Islet precursor cell (in vitro differentiated cells): ENCODE measurements around the gene PARD6G.
"Not testable (repeated sequence)": the region's sequence is repeated elsewhere in the genome, so short reads cannot be mapped to it uniquely, and the experiment has no call there.

Experiments
- DNase-seq: peaks from one replicate; pipeline ENCODE4 v3.0.0-alpha.2; 2018

Gene PARD6G

DNA sequence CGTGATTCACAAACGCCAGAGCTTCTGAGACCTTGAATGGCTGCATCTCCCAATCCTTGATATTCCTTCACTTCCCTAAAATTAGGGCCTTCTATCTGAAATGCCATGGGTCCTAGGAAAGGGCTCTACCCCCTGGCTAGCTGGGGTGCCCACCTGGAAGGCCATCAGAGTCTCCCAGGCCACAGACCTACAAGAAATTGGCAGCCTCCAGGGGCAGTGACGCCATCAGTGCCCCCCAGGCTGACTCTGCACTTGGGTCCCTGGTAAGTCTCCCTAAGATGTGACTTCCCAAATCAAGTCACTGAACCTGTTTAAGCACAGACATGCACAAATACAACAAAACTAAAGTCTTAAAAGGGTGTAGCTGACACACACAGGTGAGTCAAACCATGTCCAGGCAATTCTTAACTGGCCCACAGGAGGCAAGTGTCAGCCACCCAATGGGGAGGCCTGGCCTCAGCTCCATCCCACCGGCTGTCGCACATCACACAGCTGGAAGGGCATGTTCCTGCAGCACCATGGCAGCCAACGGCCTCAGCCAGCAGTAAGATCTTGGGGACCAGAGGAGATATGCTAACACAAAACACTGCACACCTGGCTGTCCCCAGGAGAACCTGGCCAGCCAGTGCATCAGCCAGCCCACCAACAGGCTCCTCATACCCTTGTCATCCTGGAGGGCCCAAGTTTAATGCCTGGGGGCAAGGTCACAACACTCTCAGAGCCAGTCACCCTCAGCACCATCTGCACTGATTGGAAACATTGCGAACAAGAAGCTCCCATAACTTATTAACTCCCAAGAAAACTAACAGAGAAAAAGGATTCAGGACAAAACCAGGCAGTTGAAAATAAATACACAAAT lies 5.2 kb downstream of the PARD6G start:
- peak; percentile 46 for DNase-seq

DNA sequence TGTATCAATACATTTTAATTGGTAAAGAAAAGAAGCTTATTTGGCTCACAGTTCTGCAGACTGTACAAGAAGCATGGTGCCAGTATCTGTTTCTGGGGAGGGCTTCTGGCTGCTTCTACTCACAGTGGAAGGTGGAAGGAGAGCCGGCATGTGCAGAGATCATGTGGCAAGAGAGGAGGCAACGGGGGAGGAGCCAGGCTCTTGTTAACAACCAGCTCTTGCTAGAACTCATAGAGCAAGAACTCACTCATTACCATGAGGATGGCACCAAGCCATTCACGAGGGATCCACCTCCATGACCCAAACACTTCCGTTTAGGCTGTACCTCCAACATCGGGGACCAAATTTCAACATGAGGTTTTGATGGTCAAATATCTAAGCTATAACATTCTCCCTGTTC lies 7.5 kb downstream of the PARD6G start:
- no peak for DNase-seq

DNA sequence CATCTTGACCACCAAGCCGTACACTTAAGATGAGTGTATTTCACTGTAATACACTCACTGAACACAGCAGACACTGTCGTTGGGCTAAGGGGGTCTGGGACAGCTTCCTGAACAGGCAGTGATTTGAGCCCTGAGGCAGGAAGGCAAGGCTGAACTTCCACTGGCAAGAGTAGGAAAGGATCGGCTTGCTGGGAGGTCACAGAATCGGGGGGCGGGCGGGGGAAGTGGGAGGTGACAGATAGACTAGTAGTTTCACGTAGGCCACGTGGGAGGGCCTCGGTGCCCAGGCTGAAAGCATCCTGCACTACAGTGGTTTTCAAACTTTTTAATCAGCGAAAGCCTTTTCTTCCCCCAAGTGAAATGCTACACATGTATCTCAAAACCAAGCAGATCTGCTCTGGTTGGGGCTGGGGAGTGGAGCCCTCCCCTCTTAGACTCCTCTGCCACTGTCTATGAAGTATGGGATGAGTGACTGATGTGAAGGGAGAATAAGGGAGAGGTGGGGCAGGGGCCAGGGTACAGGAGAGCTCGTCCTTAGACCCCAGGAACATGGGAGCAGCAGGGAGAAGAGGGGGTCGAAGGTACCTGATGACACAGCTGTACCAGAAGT lies 8.6 kb downstream of the PARD6G start:
- no peak for DNase-seq

DNA sequence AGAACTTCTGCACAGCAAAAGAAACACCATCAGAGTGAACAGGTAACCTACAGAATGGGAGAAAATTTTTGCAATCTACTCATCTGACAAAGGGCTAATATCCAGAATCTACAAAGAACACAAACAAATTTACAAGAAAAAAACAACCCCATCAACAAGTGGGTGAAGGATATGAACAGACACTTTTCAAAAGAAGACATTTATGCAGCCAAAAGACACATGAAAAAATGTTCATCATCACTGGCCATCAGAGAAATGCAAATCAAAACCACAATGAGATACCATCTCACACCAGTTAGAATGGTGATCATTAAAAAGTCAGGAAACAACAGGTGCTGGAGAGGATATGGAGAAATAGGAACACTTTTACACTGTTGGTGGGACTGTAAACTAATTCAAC lies 9.8 kb downstream of the PARD6G start:
- DNase-seq: not testable (repeated sequence)

DNA sequence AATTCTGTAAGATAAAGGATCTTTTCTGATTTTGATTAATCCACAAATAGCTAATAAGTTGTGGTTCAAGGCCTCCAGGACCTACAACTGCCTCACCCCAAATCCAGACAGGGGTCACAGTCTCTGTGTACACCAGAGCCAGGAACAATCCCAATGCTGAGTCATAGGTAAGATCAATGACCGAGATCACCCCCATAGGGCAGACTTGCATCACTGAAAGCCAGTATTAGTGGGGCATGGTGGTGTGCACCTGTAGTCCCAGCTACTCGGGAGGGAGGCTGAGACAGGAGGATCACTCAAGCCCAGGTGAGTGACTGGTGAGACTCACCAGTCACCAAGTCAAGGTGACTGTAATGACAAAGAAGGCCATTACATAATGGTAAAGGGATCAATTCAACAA lies 12.9 kb downstream of the PARD6G start:
- peak; percentile 12 for DNase-seq

DNA sequence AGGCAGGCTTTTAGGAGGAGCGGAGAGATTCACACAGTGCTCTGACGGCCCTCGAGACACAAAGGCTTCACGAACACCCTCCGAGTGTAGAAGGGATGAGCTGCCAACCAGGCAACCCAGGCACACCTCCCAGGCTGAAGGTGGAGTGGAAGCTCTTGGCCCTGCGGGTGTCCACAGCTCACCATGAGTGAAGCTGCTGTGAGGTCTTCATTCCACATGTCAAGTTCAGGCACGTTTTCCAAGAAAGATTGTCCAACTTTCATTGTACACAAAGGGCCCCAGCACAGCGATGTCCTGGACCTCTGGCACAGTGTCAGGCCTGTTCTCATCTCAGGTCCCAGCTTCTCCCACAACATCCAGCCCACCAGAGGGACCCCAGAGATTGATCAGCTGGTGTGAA lies 13.4 kb downstream of the PARD6G start:
- no peak for DNase-seq

DNA sequence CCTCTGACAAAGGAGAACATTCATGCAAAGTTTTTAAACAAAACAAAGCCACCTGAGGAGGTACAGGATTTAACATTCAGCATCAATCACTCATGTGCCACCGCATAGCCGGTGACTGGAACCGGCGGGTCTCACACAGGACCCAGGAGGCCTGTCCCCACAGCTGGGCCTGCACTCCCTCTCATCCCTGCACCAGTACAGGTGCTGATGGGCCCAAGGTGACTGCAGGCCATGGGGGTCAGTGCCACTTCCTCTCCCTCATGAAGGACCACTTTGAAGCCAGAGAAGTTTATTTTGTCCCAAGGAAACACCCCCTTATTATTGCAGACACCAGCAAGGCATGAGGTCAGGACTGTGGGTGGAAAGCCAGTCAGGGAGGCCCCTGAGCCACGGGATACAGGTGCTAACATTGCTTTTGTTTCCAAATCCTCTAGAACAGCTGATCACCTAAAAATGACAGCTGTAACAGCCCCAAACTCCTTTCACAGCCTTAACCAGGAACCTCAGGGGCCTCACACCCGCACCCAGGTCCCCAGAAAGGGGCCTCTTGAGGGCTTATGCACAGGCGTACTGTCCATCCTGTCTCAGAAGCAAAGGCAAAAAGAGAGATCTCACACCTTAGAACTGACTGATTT lies 14.0 kb downstream of the PARD6G start:
- no peak for DNase-seq

DNA sequence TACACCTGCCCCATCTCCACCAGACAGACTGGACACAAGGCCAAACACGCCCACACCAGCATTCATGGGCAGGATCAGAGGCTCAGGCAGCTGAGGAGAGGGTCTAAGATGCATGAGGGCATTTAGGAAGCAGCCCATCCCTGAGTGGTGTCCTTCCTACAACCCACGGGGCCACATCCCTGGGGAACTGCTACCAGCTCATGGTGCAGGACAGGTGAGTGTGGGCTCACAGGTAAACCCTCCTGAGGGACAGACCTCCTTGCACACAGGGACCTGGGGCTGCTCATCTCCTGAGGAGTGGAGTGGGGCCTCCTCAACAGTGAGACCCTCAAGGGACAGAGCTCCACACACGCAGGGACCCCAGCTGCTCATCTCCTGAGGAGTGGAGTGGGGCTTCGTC lies 14.6 kb downstream of the PARD6G start:
- peak; percentile 35 for DNase-seq

DNA sequence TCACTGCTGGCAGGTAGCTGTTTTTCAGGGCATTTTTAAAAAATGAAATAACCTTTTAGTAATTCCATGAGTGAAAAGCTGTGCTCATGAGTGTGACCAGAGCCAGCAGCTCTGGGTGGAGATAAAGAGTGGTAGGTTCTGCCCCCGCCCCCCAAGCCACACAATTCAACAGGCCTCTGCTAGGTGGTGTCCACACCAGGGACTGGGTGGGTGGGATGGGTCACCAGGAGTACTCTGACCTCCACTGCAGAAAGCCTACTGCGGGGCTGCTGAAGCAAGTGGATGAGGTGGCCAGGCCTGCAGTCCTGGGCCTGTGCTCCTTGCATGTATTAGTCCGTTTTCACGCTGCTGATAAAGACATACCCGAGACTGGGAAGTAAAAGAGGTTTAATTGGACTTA lies 15.3 kb downstream of the PARD6G start:
- DNase-seq: peak; percentile 35

DNA sequence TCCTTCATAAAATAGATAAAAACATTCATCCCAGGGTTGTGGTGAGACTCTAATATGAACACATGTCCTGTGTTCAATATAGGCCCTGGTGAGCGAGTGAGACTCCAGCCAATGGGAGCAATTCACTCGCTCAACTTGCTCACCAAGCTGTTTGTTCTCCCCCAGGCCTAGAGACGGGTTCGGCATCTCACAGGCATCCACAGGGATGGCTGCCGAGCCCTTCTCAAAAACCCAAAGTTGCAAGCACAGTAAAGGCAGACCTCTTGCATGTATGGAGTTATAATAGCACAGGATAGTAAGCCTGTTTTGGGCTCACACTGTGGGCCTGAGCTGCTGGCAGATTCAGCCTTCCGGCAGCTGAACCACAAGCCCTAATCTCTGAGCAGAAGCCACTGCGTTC lies 15.7 kb downstream of the PARD6G start:
- DNase-seq: peak; percentile 43

DNA sequence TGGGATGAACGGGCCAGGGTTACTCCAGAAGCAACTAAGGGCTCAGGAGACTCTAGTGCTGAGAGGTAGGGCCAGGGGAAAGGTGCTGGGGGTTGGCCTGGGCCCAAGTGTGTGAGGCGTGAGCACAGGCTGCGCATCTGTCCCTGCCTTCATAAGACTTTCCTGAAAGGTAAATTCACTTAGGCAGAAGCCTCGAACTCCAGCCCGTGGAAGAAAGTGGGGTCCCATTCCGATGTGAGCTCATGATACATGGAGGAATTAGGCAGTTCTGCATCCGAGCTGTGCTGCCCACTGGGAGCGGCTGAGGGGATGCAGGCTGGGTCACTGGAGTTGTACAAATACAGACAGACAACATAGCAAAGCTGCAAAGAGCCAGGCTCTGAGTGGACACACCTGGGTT lies 16.2 kb downstream of the PARD6G start:
- DNase-seq: peak; percentile 36

DNA sequence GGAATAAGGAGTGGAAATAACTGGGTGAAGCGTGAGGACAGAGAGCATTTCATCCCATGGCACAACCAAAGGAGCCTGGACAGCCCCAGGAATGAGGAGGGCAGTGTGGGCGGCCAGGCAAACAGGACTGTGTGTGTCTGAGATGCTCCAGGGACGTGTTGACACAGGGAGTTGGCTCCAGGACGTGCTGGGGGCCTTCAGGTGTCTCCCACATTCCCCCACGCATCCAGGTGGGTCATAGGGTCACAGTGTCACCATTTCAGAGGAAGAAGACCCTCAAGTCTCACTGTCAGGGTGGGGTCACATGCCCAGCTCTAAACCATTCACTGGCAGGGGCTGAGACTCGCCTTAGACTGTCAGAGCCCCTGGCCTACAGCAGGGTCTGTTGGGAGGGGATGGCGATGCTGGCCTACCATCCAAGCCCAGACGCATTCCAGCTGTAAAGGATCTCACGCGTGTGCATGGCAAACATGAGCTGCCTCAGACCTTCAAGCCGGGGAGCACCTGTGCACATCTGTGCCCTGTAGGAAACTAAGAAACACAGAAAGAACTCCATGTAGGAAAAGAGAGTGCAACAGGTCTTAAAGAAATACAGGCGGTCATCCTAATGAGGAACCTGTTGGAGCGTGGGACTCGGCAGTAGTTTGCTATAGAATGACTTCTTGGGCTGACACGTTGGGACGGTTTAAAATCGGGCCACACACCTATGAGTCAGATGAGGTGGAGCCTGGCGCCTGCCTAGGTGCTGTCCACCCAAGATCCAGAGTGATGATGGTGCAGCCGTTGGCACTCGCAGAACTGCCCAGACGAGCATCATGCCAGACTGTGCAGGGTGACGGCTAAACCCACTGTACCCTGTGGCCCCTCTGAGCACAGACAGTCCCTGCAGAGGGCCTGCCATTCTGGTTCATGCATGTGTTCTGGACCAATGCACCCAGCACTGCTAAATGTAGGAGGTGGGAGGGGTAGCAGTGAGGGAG lies 17.3 kb downstream of the PARD6G start:
- DNase-seq: peak; percentile 38

DNA sequence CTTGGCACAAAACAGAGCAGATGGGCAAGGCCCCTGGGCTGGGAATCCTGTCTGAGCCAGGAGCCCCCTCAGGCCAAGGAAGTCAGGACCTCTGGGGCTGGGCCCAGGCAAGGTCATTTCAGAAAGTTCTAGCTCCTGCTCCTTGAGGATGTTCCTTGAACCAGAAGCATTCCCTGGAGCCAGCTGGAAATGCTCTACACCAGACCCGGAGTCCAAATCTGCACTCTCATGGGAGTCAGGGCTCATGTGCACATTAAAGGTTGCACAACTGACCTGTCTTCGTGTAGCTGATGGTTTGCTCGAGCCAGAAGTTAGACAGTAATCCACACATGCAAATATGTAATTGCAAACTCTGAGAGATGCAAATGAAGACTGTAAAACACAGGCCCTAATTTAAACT lies 18.0 kb downstream of the PARD6G start:
- DNase-seq: peak; percentile 34

DNA sequence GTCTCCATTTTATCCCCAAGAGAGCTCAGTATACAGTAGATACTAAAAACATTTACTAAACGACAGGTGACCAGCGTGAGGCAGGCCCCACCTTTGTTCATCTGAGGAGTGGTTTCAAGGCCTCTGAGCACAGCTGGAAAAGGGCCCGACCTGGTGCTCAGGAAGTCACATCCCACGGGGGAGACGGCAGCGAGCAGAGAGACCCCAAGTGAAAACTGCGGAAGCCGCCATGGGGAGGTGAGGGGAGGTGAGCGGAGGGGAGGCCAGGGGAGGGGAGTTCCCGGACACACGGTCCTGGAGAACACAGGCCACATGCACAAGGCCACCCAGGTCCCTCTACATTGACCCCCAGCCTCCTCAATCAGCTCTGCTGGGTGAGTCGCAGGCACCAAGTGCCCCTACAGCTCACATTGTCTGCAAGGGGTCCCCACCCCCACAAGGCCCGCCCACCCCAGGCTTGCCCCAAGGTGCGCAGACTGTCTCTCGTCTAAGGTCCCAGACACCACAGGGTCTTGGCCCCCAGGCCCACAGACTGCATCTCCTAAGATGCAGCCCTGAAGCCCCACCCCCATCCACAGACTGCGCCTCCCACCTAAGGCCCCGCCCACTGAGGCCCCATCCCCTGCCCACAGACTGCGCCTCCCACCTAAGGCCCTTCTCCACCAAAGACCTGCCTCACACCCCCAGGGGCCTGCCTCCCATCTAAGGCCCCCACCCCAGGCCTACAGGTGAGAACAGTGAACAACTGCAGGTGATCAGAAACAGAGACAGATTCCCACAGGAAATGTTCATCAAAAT lies 19.1 kb downstream of the PARD6G start:
- DNase-seq: peak; percentile 37

DNA sequence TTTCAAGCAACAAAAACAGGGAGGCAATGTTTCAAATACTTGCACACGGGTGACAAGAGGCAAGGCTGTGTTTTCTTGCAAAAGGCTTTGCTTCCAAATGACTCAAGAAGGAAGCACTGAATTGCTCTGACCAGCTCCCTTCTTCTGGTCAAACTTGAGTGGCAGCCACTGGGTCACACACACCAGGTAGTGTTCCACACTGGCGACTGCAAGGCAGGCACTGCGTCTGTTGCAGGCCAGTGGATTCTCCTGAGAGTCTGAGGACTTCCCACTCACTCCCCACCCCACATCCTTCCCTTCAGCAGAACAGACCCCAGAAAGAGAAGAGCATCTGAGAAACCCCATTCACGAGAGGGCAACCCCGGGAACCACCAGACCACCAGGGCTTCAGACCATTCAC lies 19.8 kb downstream of the PARD6G start:
- peak; percentile 30 for DNase-seq

DNA sequence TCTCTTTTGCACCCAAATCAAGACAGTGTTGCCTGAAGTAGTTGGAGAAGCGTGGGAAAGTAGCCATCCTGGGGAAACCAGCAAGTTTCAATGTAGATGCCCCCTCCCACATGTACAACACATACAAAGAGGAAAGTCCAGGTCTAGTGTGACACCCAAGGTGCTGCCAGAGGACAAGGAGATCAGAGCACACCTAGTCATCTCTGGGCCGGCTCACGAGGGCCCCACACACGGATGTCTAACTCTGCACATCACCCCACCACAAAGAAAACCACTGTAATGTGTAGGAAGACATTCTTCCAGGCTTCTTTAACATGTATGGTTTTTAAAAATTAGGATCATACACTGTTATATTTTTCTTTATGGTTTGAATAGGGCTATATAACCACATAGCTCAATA lies 21.6 kb downstream of the PARD6G start:
- DNase-seq: no peak

DNA sequence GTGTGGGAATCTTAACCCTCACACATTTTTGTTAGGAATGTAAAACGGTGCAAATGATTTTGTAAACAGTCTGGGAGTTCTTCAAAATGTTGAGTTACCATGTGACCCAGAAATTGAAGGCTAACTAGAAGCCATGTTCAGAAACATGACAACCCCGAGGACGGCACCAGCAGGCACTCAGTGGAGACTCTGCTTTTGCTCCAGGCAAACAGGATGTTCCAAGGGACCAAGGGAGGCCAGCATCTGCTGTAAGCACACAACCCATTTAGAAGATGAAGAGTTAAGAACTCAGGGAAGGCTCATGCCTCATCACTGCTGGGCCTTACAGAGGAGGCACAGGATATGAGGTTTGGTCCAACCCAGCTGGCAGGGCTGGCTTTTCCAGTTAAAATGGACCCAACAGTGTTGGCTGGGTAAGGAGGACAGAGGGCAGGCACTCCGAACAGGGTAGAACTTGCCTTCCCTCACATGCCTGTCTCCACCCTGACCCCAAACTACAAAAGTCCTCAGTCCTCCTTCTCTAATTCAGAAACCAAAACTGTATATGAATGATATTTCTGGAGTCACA lies 23.6 kb downstream of the PARD6G start:
- peak; percentile 54 for DNase-seq

DNA sequence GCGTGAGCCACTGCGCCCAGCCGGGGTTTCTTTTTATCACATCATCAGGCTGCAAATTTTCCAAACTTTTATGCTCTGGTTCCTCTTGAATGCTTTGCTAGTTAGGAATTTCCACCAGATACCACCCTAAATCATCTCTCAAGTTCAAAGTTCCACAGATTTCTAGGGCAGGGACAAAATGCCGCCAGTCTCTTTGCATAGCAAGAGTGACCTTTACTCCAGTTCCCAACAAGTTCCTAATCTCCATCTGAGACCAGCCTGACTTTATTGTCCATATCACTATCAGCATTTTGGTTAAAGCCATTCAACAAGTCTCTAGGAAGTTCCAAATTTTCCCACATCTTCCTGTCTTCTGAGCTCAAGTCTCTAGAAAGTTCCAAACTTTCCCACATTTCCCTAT lies 27.8 kb downstream of the PARD6G start:
- DNase-seq: not testable (repeated sequence)

DNA sequence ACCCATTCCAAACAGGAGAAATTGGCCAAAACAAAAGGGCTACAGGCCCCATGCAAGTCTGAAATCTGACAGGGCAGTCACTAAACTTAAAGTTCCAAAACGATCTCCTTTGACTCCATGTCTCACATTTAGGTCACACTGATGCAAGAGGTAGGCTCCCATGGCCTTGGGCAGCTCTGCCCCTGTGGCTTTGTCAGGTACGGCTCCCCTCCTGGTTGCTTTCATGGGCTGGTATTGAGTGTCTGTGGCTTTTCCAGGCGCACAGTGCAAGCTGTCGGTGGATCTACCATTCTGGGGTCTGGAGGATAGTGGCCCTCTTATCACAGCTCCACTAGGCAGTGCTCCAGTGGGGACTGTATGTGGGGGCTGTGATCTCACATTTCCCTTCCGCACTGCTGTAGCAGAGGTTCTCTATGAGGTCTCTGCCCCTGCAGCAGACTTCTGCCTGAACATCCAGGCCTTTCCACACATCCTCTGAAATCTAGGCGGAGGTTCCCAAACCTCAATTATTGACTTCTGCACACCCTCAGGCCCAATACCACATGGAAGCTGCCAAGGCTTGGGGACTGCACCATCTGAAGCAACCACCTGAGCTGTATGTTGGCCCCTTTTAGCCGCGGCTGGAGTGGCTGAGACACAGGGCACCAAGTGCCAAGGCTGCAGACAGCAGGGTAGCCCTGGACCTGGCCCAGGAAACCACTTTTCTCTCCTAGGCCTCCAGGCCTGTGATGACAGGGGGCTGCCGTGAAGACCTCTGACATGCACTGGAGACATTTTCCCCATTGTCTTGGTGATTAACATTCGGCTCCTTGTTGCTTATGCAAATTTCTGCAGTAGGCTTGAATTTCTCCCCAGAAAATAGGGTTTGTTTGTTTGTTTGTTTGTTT lies 28.7 kb downstream of the PARD6G start:
- DNase-seq: peak; percentile 29

DNA sequence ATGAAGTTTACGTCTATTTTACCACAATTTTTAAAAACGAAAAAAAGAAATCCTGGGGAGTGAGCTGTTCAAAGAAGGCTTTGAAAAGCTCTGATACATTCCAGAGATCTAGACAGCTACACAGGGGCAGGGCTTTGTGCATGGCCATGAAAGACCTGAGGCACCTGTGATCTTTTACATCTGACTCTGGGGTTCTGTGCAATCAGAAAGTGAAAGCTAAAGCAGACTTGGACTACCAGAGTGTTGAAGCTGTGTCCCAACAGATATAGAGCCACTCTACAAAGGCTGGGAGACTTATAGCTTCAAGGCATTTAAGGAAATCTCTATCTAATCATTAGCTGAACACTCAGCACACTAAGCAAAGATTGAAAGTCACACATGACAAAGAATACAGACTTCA lies 34.1 kb downstream of the PARD6G start:
- DNase-seq: peak; percentile 37
